ENCODE measurements around the gene MRPL4. TPM values are rescaled to one million over a fixed set of nuclear protein-coding genes. Genes with fewer than 3 reads are reported as not detected.

Gene MRPL4
- total RNA-seq, 1 experiment from 2014 or later = 87.4 TPM

GRCh38 chr19:10259162-10259905, 7.3 kb downstream of the MRPL4 start:
- no peaks in the 10 kb centered on the region for H3K4me1 ChIP-seq (replicated peaks)

DNA sequence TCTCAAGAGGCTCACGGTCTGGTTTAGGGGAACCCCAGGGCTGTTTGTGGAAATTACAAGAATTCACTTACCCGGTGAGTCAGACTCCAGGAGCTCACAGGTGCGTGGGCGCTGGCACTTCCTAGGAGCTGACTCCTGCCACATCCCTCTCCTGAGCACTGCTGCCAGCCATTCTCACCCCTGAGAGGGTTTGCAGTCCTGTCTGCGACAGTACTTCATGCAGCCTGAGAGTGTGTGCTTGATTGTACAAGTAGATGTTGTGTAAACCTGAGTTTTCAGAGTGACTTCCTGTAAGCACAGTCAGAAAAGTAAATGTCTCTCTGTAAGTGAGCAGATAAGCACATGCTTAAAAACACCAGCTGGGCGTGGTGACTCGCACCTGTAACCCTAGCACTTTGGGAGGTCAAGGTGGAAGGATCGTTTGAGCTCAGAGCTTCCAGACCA, 8.1 kb downstream of the MRPL4 start:
- H3K27me3 ChIP-seq (replicated peaks) = no peaks in the 10 kb centered on the region
- no peak overlapping the region for H3K27ac ChIP-seq
- H3K36me3 ChIP-seq = peaks cover 45% of the 10 kb centered on the region
- no peak for DNase-seq (ENCODE audit: low read depth in 1 of 2, low spot score in 2 of 2)
- no peak overlapping the region for H3K4me3 ChIP-seq
- H3K9me3 ChIP-seq (replicated peaks) = no peaks in the 10 kb centered on the region
- H3K4me1 ChIP-seq (replicated peaks) = no peaks in the 10 kb centered on the region

More at GRCh38 chr19:10259162-10259905, 7.3 kb downstream of the MRPL4 start:
- Histone ChIP-seq H3K27me3 (replicated peaks) (no peaks in the 10 kb centered on the region), H3K27ac (no peak overlapping the region), H3K36me3 (peaks cover 53% of the 10 kb centered on the region), H3K9me3 (replicated peaks) (no peaks in the 10 kb centered on the region), H3K4me3 (no peak overlapping the region)
- DNase-seq (ENCODE audit: low read depth in 1 of 2, low spot score in 2 of 2) = peak; percentile 67 to 93

- DNase-seq (ENCODE audit: low read depth in 1 of 2, low spot score in 2 of 2) = no peak
- peaks cover 21% of the 10 kb centered on the region for H3K36me3 ChIP-seq
- H3K4me1 ChIP-seq (replicated peaks) = no peaks in the 10 kb centered on the region
- H3K4me3 ChIP-seq = no peak overlapping the region
- no peaks in the 10 kb centered on the region for H3K9me3 ChIP-seq (replicated peaks)
- H3K27me3 ChIP-seq (replicated peaks) = no peaks in the 10 kb centered on the region
- H3K27ac ChIP-seq = no peak overlapping the region
Observed at GRCh38 chr19:10262771-10263170, 10.8 kb downstream of the MRPL4 start.

DNA sequence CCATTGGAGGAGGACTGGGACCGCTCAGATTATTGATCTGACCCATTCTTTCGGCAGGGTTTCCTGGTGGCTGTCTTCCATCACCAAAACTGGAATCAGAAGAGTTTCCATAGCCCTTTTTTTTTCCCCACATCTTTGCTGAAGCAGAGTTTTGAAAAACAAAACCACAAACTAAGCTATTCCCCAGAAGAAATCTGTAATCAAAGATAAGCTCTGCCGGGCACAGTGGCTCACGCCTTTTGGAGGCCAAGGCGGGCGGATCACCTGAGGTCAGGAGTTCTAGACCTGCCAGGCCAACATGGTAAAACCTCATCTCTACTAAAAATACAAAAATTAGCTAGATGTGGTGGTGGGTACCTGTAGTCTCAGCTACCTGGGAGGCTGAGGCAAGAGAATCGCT, 14.7 kb downstream of the MRPL4 start:
- H3K9me3 ChIP-seq (replicated peaks) = no peaks in the 10 kb centered on the region
- no peak overlapping the region for H3K27ac ChIP-seq
- H3K4me3 ChIP-seq = no peak overlapping the region
- no peak for DNase-seq (ENCODE audit: low read depth in 1 of 2, low spot score in 2 of 2)
- H3K27me3 ChIP-seq (replicated peaks) = no peaks in the 10 kb centered on the region
- H3K4me1 ChIP-seq (replicated peaks) = peaks cover 22% of the 10 kb centered on the region
- no peaks in the 10 kb centered on the region for H3K36me3 ChIP-seq

DNA sequence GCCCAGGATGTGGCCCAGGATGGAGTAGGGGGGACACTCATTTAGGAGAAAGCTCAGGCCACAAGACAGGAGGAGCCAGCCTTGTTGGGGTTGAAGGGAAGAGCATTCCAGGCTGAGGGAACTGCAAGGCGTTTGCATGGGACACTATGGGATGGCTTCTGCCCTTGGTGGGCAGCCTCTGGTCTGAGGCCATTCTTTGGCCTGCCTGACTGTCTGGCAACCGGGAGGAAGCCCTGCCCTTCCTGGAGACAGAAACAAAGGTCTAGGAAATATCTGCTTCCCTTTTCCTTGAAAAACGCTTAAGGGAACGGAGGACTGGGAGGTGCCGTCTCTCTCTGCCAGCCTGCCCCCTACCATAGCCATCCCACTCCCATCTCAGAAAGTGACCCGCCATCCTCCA, 16.1 kb downstream of the MRPL4 start:
- no peak for DNase-seq (ENCODE audit: low read depth in 1 of 2, low spot score in 2 of 2)
- no peak overlapping the region for H3K4me3 ChIP-seq
- no peaks in the 10 kb centered on the region for H3K27me3 ChIP-seq (replicated peaks)
- H3K27ac ChIP-seq = no peak overlapping the region
- H3K36me3 ChIP-seq = no peaks in the 10 kb centered on the region
- no peaks in the 10 kb centered on the region for H3K9me3 ChIP-seq (replicated peaks)
- peaks cover 25% of the 10 kb centered on the region for H3K4me1 ChIP-seq (replicated peaks)

- H3K4me1 ChIP-seq (replicated peaks) = peaks cover 25% of the 10 kb centered on the region
- no peak overlapping the region for H3K27ac ChIP-seq
- no peaks in the 10 kb centered on the region for H3K9me3 ChIP-seq (replicated peaks)
- no peaks in the 10 kb centered on the region for H3K27me3 ChIP-seq (replicated peaks)
- peak; percentile 73 to 83 for DNase-seq (ENCODE audit: low read depth in 1 of 2, low spot score in 2 of 2)
- no peaks in the 10 kb centered on the region for H3K36me3 ChIP-seq
- H3K4me3 ChIP-seq = no peak overlapping the region
Observed at GRCh38 chr19:10269333-10270179, 17.5 kb downstream of the MRPL4 start.

- 0 out of 2 replicates have a peak, but pooled peaks cover 2% of the 10 kb centered on the region for H3K36me3 ChIP-seq
- H3K9me3 ChIP-seq (replicated peaks) = no peaks in the 10 kb centered on the region
- peak overlapping the region; percentile 37 for H3K4me3 ChIP-seq
- H3K27me3 ChIP-seq (replicated peaks) = no peaks in the 10 kb centered on the region
- no peak for DNase-seq (ENCODE audit: low read depth in 1 of 2, low spot score in 2 of 2)
- H3K27ac ChIP-seq = no peak overlapping the region
- peaks cover 25% of the 10 kb centered on the region for H3K4me1 ChIP-seq (replicated peaks)
Observed at GRCh38 chr19:10270180-10270615, 18.2 kb downstream of the MRPL4 start.

DNA sequence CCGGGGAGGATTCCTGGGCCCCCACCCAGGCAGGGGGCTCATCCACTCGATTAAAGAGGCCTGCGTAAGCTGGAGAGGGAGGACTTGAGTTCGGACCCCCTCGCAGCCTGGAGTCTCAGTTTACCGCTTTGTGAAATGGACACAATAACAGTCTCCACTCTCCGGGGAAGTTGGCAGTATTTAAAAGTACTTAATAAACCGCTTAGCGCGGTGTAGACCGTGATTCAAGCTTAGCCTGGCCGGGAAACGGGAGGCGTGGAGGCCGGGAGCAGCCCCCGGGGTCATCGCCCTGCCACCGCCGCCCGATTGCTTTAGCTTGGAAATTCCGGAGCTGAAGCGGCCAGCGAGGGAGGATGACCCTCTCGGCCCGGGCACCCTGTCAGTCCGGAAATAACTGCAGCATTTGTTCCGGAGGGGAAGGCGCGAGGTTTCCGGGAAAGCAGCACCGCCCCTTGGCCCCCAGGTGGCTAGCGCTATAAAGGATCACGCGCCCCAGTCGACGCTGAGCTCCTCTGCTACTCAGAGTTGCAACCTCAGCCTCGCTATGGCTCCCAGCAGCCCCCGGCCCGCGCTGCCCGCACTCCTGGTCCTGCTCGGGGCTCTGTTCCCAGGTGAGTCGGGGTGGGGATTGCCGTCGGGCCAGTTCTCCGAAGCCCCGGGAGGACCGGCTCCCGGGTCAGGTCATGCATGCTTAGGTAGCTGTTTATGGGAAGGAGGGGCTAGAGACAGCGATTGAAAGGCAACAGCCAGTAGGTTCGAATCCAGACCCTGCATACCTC, 18.8 kb downstream of the MRPL4 start, which contains the start of gene ICAM1:
Gene ICAM1, plus strand, starts transcription at position 505 of the 779 bp plus-strand sequence. Its CDS starts 40 bp downstream, at position 545.
- Histone ChIP-seq H3K4me3 (peak within 1 kb of the TSS; percentile 37), H3K27me3 (replicated peaks) (no peaks in the 10 kb centered on the region), H3K9me3 (replicated peaks) (no peaks in the 10 kb centered on the region), H3K36me3 (0 out of 2 replicates have a peak, but pooled peaks cover 2% of the 10 kb centered on the region), H3K4me1 (replicated peaks) (peaks cover 25% of the 10 kb centered on the region), H3K27ac (peak within 1 kb of the TSS; percentile 0; the same call in 1 of the 2 replicates)
- peak; percentile 52 to 71 for DNase-seq (ENCODE audit: low read depth in 1 of 2, low spot score in 2 of 2)

GRCh38 chr19:10271543-10272086, 19.6 kb downstream of the MRPL4 start:
- no peak overlapping the region for H3K27ac ChIP-seq
- DNase-seq (ENCODE audit: low read depth in 1 of 2, low spot score in 2 of 2) = no peak
- 0 out of 2 replicates have a peak, but pooled peaks cover 2% of the 10 kb centered on the region for H3K36me3 ChIP-seq
- H3K9me3 ChIP-seq (replicated peaks) = no peaks in the 10 kb centered on the region
- H3K4me1 ChIP-seq (replicated peaks) = peaks cover 25% of the 10 kb centered on the region
- H3K27me3 ChIP-seq (replicated peaks) = no peaks in the 10 kb centered on the region
- peak overlapping the region; percentile 37 for H3K4me3 ChIP-seq

- peaks cover 9% of the 10 kb centered on the region; the same call in 1 of the 2 replicates for H3K36me3 ChIP-seq
- no peak overlapping the region for H3K27ac ChIP-seq
- H3K4me3 ChIP-seq = no peak overlapping the region
- peaks cover 23% of the 10 kb centered on the region for H3K4me1 ChIP-seq (replicated peaks)
- DNase-seq (ENCODE audit: low read depth in 1 of 2, low spot score in 2 of 2) = no peak
- H3K9me3 ChIP-seq (replicated peaks) = no peaks in the 10 kb centered on the region
- H3K27me3 ChIP-seq (replicated peaks) = no peaks in the 10 kb centered on the region
Observed at GRCh38 chr19:10274589-10274988, 22.6 kb downstream of the MRPL4 start.

DNA sequence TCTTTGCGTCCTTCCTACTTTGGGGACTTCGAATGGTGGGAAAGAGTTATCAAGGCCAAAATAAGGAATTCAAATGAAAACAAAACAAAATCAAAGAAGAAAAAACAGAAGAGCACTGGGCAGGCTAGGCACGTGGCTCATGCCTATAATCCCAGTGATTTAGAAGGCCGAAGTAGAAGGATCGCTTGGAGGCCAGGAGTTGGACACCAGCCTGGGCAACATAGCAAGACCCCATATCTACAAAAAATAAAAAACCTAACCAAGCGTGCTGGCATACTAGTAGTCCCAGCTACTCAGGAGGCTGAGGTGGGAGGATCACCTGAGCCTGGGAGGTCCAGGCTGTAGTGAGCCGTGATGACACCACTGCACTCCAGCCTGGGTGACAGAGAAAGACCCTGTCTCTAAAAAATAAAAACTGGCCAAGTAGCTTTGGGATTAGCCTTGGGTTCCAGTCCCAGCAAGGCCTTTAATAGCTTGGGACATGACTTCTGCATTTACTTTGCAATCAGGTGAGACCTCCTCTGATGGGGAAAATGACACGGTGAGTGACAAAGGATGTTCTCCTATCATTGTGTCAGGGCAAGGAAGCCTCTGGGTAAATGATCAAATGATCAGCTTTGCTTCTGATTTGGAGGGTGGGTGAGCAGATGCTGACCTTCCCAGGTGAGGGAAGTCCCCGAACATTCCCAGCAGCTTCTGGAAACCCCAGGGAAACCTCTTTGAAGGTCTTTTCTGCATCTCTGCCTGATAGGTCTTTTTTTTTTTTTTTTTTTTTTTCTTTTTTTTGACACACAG, 26.0 kb downstream of the MRPL4 start:
- H3K27me3 ChIP-seq (replicated peaks) = no peaks in the 10 kb centered on the region
- H3K9me3 ChIP-seq (replicated peaks) = no peaks in the 10 kb centered on the region
- H3K36me3 ChIP-seq = peaks cover 9% of the 10 kb centered on the region; the same call in 1 of the 2 replicates
- DNase-seq (ENCODE audit: low read depth in 1 of 2, low spot score in 2 of 2) = no peak
- H3K4me1 ChIP-seq (replicated peaks) = no peaks in the 10 kb centered on the region
- no peak overlapping the region for H3K27ac ChIP-seq
- no peak overlapping the region for H3K4me3 ChIP-seq

GRCh38 chr19:10278935-10279334, 26.9 kb downstream of the MRPL4 start:
- Histone ChIP-seq H3K27me3 (replicated peaks) (no peaks in the 10 kb centered on the region), H3K36me3 (peaks cover 13% of the 10 kb centered on the region; the same call in 1 of the 2 replicates), H3K9me3 (replicated peaks) (no peaks in the 10 kb centered on the region), H3K27ac (no peak overlapping the region), H3K4me1 (replicated peaks) (no peaks in the 10 kb centered on the region), H3K4me3 (no peak overlapping the region)
- no peak for DNase-seq (ENCODE audit: low read depth in 1 of 2, low spot score in 2 of 2)

Measured in SJSA1 (cell line).